RWPE1 (cell line): ENCODE measurements around the gene SEZ6.

Experiments used
- CTCF ChIA-PET: fragments of 350-600 bp; sonication (Branson Sonifier 250); formaldehyde crosslinking; extraction: SDS; loops from one replicate; lab custom pipeline; 2021; lab: Yijun Ruan, JAX
- POLR2A ChIA-PET: fragments of 400-600 bp; formaldehyde crosslinking; extraction: SDS; loops from one replicate; lab custom pipeline; 2020; ENCODE audit warnings: antibody characterized with exemption; ENCODE audit not compliant: low non-redundant PET; lab: Yijun Ruan, JAX
- DNase-seq: peaks from one replicate; pipeline ENCODE4 v3.0.0; 2012; ENCODE audit warnings: low spot score
- H3K27ac ChIP-seq: fragments of 450-650 bp; 2 replicates; pipeline ENCODE4 v1.5.1; 2017
- CTCF ChIP-seq: fragments of 450-650 bp; conservative IDR thresholded peaks from 2 replicates; pipeline ENCODE4 v1.5.1; 2017; ENCODE audit warnings: low read depth, mild to moderate bottlenecking

The SEZ6 gene

DNA sequence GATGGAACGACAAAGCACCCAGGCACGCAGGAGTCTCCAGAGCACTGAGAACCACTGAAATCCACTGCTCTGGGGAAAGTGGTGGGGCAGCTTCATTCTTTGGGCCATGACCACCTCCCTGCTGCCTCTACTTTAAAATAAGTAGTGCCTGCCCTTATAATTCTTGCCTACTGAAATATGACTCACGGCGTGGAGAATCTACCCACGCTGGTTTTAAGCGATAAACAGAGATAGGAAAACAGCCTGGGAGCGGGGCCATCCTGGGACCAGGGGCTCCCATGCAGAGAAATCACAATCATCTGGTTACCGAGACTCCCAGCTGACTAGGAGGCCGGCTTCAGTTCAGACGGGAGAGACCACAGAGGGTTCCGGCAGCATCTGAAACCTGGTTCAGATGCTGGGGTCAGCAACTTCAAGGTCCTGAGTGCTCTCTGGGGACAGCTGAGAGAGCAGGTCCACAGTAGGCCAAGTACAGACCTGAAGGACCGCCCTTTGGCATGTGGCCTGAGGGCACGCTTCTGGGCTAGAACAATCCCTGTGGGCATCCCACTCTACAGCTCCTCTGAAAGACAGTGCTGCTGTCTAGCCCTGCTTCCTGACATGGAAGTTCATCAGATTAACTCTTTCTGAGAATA, 94.3 kb downstream of the SEZ6 start:
- no peak for TF ChIP-seq CTCF
- ChIA-PET CTCF (interaction anchor here (0.9 kb wide), 1 partner anchor 206 kb away, joined by 3 read pairs; no protein-coding TSS in a partner anchor), POLR2A (no interaction called here)
- H3K27ac ChIP-seq: peak overlapping the region; percentile 11
- DNase-seq: no peak

DNA sequence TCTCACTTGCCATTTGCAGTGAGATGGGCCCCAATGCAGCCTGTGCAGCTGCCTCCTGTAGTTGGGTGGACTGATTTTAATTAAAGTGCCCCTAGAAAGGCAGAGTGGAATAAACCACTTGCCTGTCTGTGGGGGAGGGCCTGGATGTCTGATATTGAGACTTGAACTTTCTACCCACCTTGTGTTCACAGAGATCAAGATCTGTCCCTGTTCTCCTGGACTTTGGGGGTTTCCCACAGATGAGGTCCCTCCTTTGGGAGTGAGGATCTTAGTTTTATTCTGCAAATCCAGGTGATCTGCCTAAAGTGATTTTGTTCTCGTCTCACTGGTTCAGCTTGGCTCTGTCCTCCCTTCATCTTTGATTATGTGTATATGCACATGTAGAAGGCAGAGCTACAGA, 95.3 kb downstream of the SEZ6 start:
- no peak overlapping the region for H3K27ac ChIP-seq
- no peak for TF ChIP-seq CTCF
- CTCF ChIA-PET: interaction anchor here (0.7 to 1.0 kb wide), 2 partner anchors 44 to 161 kb away, joined by 4 read pairs; no protein-coding TSS in a partner anchor

DNA sequence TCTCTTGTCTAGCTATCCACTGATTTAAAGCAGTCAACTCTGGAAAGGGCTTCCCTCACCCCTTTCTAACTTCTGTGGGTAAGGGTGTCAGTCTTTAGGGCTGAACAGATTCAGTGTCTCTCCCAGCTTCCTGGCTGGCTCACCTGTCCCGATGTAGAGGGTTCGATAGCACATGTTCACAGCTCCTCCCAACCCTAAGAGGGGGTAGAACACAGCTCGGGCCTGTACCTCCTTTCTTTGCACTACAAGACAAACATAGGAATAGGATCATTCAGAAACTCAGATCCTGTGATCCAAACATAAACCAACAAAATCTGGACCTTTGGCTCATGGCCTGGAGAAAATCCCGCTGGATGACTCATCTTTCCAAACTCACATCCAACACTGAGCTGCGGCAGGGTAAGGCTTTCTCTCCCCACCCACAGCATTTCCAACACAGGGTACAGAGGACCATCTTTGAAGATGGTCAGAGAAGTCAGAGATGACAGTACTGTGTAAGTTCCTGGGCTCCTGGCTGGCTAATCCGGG, 97.1 kb downstream of the SEZ6 start:
- H3K27ac ChIP-seq: peak overlapping the region; percentile 65
- CTCF ChIA-PET: interaction anchor here (1.2 to 2.2 kb wide), 3 partner anchors 159 to 182 kb away, joined by 4 to 12 read pairs (median 6); no protein-coding TSS in a partner anchor
- POLR2A ChIA-PET: no interaction called here
- TF ChIP-seq CTCF: no peak
- DNase-seq: peak; percentile 33

More for the DNA sequence above, 95.3 kb downstream of the SEZ6 start:
- POLR2A ChIA-PET: no interaction called here
- no peak for DNase-seq

- no peak for TF ChIP-seq CTCF
- DNase-seq: no peak
- ChIA-PET CTCF (interaction anchor here (0.5 to 2.2 kb wide), 3 partner anchors 96 to 181 kb away, joined by 5 to 12 read pairs (median 6); no protein-coding TSS in a partner anchor), POLR2A (no interaction called here)
- peak overlapping the region; percentile 65 for H3K27ac ChIP-seq
Measured at GRCh38 chr17:28907709-28908475, 97.9 kb downstream of the SEZ6 start.

GRCh38 chr17:28906706-28907438, 99.0 kb downstream of the SEZ6 start:
- H3K27ac ChIP-seq: peak overlapping the region; percentile 46
- peak; percentile 20 for DNase-seq
- no peak for TF ChIP-seq CTCF
- ChIA-PET CTCF (interaction anchor here (0.6 to 2.2 kb wide), 3 partner anchors 41 to 180 kb away, joined by 3 to 12 read pairs (median 6); no protein-coding TSS in a partner anchor), POLR2A (no interaction called here)
